HG03439 (cell line): ENCODE results near the gene SUOX.
"Not testable (repeated sequence)": the region's sequence is repeated elsewhere in the genome, so short reads cannot be mapped to it uniquely, and the experiment has no call there.

Experiments used
- ATAC-seq: cut with Tn5 transposase; IDR thresholded peaks from one replicate; pipeline ENCODE4 v1.9.1; 2021; ENCODE audit warnings: mild to moderate bottlenecking, moderate library complexity; ENCODE audit not compliant: unreplicated experiment

SUOX gene

DNA sequence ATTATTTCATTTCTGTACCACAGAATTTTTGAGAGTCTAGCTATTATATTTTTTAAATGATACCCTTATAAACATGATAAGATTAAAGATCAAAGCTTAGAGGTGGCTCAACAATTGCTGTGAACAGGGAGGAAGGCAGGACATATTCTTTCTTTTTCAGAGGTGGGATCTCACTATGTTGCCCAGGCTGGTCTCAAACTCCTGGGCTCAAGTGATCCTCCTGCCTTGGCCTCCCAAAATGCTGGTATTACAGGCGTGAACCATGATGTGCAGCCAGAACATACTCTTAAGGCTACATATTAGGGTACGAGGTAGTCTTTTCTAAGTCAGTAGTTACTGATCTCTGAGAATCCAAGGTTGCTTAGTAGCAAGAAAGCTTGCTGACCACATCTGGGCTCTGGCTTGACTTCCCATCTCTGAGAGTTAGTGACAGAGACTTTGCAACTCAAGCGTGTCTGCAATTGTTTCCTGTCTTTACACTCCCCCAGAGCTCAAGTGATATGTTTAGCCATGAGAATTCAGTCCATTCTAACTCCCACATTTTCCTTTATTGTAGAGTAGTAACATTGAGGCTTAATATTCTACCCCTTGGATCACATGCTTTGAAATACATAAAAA is 14.6 kb upstream of the SUOX start:
- ATAC-seq = no peak

DNA sequence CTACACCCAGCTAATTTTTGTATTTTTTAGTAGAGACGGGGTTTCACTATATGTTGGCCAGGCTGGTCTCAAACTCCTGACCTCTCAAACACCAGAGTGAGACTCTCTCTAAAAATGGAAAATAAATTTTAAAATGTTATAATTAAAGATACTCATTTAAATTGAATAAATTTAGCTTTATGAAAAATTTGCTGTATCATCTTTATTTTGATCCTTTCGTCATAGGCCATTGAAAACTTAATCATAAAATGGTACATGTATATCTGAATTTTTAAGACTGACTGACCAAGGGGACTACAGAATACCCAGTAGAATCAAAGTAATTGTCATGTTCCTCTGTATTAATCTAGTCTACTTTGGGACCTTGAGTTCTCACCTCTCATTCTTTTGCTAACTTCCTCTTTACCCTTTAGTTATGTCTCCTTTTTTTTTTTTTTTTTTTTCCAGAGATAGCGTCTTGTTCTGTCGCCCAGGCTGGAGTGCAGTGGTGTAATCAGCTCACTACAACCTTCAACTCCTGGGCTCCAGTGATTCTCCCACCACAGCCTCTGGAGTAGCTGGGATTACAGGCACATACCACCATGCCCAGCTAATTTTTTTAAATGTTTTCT is 13.7 kb upstream of the SUOX start:
- no peak for ATAC-seq

DNA sequence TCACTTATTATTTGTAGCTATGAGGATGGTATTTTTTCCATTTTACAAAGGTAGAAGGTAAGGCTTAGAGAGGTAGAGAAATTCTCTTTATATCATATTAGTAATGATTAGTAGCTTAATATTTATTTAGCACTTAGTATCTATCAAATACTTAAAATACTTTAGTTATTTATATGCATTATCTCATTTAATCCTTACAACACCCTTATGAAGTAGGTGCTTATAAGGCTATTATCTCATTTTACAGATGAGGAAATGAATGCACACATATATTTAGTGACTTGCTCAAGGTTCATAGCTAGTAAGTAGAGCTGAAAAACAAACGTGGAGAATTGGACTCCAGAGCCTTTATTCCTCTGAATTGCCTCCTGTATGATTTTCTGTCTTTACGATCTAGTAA is 12.2 kb upstream of the SUOX start:
- ATAC-seq = no peak

DNA sequence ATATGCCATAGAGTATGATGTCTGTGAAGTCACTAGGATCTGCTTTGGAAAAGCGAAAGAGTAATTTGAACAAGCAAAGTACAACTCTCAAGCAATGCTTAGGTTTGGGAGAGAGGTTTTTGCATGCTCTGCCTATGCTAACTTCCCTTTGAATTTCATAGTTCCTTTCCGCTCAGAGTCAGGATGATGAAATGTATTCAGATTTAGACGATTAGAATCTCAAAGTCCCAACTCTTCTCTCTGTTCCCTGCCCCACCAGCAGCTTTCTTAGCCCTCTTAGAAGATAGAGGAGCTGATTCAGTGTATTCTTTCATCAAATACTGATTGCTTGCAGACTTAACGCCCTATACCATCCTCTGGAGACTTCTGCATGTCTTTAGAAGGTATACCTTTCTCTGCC is 11.7 kb upstream of the SUOX start:
- ATAC-seq = no peak

DNA sequence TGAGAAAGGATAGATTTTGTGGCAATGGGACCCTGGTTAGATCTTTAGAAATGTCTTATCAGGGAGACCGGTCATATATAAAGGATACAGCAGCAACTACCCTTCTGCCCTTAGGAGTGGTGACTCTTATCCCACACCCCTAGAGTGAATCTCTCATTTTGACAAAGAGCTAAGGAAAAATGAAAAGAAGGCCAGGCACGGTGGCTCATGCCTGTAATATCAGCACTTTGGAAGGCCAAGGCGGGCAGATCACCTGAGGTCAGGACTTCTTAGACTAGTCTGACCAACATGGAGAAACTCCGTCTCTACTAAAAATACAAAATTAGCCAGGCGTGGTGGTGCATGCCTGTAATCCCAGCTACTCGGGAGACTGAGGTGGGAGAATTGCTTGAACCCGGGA is 11.1 kb upstream of the SUOX start:
- not testable (repeated sequence) for ATAC-seq

DNA sequence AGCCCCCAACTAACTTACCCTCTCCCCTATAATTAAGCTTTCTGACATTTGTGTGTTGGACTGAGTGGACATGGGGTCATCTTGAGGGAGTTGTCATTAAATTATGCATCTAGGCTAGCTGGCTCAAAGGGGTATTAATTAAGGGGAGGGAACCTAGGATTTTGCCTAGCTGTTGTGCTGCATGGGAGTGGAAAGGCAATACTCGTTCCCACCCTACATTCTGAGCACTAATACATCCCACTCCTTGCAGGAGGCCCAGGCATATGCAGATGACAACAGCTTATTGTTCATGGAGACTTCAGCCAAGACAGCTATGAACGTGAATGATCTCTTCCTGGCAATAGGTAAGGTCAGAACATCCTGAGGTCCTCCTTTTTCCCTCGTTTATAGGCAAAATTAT is 6.0 kb upstream of the SUOX start:
- no peak for ATAC-seq

DNA sequence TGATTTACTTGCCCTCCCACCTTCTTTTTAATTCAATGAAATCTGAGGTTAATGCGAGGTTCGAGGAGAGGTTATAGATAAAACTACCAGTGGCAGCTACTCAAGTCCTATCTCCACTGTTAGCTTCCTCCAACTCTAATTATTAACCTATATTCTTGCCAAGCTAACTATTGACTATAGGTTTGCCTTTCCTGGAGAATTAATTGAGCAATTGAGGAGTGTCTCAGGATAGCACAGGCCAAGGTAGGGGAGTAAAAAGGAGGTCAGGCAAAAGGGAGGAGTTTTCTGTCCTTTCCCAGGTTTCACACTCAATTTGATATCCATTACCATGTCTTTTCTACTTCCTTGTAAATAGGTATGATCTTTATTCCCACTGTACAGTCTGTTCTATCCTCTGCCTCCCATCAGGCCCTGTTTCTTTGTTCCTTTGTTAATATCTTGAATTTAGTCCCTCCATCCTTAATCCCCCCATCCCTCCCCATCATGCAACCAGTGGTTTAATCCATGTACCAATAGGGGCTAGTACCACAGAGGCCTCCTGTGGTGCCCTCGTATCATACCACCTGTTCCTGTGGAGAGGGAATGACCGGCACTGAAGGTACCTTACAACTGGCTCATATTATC is 3.7 kb upstream of the SUOX start:
- no peak for ATAC-seq

DNA sequence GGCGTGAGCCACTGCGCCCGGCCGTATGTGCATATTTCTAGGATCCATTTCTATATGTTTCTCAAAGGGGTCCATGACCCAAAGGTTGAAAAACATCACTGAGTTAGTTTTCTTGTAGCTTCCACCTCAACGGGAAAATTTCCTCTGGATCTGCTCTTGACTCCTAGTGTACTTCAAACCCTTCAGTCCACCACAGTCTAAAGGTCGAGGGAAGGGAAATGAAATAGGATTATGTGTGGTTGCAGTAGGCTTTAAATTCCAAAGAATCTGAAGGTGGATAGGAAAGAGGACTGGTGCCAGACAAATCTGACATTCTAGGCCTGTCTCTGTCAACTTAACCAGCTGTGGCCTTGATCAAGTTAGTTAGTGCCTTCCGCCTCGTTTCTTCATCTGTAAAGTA is 1.7 kb upstream of the SUOX start:
- no peak for ATAC-seq

DNA sequence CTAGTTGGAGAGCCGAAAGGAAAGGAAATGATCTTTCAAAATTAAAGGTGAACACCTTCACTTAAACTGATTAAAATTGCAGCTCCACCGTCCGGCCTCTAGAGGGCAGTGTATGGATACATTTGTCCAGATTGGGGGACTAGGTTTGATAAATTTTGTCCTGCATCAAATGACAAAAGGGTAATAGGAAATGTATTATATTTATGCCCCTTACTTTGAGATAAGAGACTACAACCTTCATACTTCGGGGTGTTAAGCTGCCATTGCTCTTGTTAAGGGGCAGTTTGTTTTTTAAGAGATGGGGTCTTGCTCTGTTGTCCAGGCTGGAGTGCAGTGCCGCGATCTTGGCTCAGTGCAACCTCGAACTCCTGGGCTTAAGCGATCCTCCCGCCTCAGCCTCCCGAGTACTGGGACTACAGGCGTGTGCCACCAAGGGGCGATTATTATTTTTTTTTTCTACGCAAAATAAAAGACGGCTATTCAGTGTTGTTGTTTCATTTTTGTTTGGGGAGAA is 818 bp upstream of the SUOX start:
- no peak for ATAC-seq

DNA sequence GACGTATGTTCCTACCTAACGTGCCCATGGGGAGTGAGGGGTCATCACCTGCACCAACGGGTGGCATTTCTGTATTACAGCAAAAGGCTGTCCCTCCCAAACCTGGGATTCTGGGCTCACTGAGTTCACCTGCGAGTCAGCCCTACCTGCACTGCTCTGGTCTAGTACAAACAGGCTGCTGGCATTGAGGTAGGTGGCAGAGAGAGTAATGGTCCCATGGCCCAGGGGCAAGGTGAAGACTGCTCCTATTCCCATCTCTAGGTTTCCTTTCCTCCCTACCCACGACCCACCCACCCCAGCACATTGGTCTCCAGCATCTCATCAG is 421 bp downstream of the SUOX start:
- no peak for ATAC-seq

DNA sequence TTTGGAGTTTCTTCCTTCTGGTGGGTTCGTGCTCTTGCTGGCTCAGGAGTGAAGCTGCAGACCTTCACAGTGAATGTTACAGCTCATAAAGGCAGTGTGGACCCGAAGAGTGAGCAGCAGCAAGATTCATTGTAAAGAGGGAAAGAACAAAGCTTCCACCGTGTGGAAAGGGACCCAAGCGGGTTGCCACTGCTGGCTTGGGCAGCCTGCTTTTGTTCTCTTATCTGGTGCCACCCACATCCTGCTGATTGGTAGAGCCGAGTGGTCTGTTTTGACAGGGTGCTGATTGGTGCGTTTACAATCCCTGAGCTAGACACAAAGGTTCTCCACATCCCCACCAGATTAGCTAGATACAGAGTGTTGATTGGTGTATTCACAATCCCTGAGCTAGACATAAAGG is 2.4 kb downstream of the SUOX start:
- not testable (repeated sequence) for ATAC-seq

DNA sequence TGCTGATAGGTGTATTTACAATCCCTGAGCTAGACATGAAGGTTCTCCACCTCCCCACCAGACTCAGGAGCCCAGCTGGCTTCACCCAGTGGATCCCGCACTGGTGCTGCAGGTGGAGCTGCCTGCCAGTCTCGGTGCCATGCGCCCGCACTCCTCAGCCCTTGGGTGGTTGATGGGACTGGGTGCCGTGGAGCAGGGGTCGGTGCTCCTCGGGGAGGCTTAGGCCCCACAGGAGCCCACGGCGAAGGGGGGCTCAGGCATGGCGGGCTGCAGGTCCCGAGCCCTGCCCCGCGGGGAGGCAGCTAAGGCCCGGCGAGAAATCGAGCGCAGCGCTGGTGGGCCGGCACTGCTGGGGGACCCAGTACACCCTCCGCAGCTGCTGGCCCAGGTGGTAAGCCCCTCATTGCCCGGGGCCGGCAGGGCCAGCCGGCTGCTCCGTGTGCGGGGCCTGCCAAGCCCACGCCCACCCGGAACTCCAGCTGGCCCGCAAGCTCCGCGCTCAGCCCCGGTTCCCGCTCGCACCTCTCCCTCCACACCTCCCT is 3.0 kb downstream of the SUOX start:
- not testable (repeated sequence) for ATAC-seq

DNA sequence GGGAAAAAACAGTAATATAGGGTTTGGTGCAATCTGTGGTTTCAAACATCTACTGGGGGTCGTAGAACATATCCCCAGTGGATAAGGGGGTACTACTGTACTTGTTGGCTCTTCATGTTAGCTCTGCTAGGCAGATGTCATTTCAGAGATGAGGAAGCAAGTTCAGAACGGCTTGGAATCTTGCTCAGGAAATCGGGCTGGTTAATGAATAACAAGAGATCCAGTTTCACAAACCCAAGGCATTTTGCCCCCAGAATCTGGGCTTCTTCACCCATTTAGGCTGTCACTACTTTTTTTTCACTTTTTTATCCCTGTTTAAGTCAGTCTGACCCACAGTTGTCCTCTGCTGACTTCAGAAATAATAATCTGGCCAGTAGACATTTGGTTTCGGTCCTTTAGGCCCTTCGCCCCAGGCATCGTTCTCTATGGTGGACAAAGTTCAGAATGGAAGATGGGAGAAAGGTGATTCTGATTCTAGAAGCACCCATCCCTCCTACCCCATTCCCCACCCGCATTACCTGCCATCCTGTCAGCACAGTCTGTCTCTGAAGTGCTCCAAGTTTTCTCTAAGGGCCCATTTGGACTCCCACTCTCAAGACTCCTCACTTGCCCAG is 4.5 kb downstream of the SUOX start:
- ATAC-seq = no peak

DNA sequence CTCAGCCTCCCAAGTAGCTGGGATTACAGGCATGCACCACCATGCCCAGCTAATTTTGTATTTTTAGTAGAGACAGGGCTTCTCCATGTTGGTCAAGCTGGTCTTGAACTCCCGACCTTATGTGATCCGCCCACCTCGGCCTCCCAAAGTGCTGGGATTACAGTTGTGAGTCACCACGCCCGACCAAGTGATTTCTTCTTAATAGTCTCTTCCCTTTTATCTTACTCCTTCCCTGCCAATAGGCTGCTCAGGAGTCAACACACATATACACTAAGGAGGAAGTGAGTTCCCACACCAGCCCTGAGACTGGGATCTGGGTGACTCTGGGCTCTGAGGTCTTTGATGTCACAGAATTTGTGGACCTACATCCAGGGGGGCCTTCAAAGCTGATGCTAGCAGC is 6.3 kb downstream of the SUOX start:
- not testable (repeated sequence) for ATAC-seq

DNA sequence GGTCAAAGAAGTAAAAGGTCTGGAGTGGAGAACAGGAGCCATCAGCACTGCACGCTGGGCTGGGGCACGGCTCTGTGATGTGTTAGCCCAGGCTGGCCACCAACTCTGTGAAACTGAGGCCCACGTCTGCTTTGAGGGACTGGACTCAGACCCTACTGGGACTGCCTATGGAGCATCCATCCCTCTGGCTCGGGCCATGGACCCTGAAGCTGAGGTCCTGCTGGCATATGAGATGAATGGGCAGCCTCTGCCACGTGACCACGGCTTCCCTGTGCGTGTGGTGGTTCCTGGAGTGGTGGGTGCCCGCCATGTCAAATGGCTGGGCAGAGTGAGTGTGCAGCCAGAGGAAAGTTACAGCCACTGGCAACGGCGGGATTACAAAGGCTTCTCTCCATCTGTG is 7.1 kb downstream of the SUOX start:
- ATAC-seq = no peak

DNA sequence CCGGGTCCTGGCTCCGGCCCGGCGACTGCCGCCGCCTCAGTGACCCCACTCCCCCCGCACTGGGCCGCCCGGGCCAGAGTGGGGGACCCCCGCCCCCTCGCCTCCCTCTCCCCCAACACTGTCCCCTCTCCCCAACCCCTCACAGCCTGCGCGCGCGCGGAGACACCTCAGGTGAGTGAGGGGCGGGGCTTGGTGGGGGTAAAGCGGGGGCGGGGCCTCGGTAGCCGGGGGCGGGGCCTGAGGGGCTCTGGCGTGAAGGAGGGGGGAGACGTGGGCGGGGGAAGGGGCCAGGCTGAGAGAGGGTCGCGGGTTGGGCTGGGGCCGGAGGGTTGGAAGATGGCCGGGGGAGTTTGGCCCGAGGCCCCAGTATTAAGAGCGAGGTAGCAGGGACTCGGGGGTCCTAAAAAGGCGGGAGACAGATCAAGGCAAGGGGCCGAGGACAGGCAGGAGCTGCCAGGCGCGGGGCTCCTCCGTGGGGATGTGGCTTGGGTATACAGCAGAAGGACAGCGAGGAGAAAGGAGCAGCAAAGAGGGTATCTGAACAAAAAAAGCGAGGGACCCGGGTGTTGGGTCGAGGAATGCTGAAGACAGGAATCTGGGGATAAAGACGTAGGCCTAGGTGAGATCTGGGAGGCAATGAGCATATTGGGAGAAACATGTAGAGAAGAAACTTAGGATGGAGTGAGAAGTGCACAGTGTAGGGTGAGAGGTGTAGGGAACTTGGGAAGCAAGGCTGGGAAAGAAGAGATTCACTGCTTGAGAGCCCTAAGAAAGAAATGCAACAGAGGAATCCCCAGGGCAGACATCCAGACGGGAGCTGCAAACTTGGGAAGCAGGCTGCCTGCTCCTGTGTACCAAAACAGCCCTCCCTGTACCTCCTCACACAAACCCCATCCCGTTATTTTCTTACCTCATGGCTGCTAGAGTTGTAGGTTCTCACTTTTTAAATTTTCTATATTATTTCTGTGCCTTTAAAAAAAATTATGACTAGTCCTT is 10.8 kb downstream of the SUOX start:
- ATAC-seq = peak; percentile 31

DNA sequence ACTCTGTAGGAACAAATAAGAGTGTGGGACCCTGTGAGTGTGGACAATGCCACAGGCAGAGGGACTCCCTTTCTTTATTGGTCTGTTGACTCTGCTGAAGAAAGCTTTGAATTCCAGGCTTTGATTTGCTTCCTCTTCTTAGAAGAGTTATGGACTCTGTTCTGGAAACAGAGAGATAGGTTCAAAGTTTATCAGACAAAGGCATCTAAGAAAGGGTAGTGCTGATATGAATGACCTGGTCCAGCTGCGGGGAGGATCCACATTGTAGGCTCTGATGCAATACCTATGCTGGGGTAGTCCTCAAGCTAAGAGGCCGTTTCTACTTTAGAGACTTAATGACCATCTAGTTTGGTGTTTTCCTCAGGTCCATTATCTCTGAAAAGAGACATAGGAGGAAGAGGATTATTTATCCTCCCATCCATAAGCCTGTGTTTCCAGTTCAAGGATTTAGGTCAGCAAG is 13.1 kb downstream of the SUOX start:
- ATAC-seq = no peak

DNA sequence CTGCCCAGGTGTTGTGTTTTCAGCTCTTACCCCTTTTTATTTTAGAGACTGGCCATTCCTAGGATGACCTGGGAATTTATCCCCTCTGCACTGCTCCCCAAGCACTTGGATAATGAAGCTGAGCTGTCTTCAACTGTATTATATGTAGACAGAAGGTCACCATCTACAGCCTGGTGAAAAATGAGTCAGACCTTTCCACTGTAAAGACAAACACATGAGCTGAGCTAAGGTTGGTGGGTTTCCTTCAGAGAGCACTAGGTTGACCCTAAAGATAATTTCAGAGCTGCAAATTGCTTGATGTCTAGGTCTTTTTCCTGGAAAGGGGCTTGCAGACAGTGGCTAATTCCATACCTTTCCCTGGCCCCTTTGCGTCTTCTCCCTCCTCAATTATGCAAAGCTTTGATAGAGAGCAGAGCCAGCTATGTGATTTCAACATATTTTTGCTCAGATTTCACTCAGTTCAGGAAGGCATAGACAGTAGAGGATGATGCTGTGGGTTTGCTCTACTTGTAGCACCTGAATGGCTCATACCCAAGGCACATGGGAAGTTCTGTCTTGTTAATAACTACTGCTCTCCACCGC is 14.5 kb downstream of the SUOX start:
- no peak for ATAC-seq

DNA sequence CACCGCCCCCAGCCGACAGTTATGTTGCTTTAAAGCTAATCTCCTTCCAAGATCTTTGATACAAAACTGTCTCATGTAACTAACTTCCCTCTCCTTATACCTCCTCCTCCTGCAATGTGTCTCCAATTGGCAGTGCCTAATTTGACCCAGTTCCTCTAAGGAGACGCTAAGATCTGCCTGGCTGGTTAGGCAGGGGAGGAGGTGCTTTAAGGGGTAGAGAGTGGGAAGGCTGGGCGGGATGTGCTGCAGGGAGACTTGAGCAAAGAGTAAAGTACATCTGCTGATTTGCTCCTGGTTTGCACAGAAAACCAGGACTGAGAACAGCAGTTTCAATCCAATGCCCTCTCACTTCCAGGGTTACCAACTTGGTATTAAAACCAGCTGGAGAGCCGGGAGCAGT is 16.4 kb downstream of the SUOX start:
- no peak for ATAC-seq

DNA sequence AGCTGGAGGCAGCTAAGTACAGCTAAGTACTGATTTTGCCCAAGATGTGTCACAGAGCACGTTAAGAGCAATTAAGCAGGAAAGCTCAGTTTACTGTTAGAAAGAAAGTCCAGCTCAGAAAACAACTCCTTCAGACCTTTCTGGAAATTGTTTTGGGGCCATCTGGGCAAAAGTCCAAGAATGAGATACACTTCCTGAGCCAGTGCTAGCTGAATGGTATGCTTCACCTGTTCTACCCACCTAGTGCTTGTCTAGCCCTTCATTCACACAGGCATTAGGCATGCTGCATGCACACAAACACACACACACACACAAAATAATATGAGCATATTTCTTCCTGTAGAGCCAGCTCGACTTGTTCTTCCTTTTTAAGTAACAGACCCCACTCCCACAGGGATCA is 17.1 kb downstream of the SUOX start:
- ATAC-seq = no peak
